HG03460 (cell line): ENCODE measurements around the gene EPB41.
"Not testable (repeated sequence)": the region's sequence is repeated elsewhere in the genome, so short reads cannot be mapped to it uniquely, and the experiment has no call there.

ENCODE experiments used
- ATAC-seq: cut with Tn5 transposase; IDR thresholded peaks from one replicate; pipeline ENCODE4 v1.9.1; 2021; ENCODE audit not compliant: unreplicated experiment

The EPB41 gene

DNA sequence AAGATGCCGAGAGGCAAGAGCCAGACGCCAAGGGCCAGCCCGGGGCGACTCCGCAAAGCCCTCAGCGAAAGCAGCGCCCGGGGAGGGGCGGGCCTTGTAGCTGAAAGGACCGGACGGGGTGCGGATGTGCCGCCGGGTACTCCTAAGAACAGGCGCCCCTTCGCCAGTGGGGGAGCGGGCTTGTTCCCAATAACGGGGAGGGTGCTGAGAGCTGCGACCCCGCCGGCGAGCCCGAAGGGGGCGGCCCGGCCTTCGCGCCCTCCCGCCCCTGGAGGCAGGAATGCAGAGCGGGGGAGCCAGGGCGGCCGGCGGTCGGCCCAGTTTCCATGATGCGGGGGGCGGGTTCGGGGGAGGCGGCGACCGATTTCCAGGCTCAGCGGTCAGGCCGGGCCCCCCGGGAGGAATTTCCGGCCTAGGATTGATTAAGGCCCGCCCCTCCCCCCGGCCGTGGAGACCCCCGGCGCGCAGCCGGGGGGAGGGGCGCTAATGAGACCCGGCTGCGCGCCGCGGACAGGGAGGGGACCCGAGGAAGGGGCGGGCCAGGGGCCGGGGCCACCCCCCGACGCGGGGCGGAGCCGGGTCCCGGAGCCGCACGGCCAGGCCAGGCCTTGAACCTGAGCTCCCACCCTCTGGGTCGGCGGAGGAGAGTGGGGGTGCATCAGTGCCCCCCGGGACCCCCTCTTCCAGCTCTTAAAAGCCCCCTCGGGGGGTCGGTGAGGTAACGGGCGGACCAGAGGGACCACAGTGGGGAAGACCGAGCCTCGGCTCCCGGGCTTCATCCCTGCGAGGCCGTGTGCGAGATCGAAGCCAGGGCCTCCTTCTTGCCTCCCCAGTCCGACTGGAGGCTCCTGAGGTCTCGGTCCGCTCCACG, 210.2 kb downstream of the EPB41 start:
- ATAC-seq, result no peak

GRCh38 chr1:29125237-29125641, 210.9 kb downstream of the EPB41 start:
- ATAC-seq, result no peak

GRCh38 chr1:29125788-29126187, 211.4 kb downstream of the EPB41 start:
- ATAC-seq, result no peak

DNA sequence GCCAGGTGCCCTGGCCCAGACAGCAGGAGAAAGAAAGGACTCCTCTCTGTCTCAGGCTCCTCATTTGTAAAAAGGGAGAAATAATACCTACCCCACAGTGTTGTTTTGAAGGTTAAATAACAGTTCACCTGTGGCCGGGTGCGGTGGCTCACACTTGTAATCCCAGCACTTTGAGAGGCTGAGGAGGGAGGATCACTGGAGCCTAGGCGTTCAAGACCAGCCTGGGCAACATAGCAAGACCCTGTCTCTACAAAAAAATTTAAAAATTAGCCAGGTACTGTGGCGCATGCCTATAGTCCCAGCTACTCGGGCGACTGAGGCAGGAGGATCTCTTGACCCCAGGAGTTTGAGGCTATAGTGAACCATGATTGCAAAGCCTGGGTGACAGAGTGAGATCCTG, 211.8 kb downstream of the EPB41 start:
- ATAC-seq, result no peak

GRCh38 chr1:29128739-29129138, 214.4 kb downstream of the EPB41 start:
- no peak for ATAC-seq

- ATAC-seq, result no peak
Observed at GRCh38 chr1:29129916-29130315, 215.5 kb downstream of the EPB41 start.

GRCh38 chr1:29131056-29131455, 216.7 kb downstream of the EPB41 start:
- ATAC-seq, result not testable (repeated sequence)

DNA sequence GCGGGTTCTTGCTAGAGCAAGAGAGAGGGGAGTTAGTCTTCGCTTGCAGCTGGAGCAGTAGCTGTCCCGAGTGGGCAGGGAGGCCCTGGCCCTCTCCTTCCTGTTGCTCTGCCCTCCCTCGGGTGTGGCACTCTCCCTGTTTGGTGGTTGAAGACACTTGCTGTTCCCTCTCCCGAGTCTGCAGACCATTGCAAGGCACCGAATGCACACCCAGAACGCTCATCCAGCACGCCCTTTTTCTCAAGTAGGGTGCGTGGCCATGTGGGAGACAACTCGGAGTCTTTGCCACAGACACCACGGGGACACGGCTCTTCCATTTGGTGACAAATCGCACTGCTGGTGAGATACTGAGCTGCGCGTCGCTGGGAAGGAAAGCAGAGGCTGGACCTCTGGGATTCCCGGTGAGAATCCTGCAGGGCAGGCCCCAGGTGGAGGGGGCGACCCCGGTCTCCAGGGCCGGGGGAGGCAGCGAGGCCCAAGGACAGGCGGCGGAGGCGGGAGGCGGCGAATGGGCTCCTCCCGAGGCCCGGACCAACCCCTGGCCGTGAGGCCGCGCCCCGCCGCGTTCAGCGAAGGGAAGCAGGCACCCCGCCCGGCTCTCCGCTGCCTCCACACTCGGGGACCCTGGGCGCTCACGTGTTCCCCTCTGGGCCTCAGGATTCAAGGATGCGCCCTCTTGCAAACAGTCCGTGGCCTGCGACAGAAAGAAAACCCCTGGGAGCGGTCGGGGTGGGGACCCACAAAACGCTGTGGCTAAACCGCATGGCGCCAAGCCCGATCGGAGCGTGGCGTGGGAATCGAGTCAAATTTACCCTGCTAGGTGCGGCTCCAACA, 219.7 kb downstream of the EPB41 start:
- ATAC-seq, result no peak

- ATAC-seq, result no peak
Observed at GRCh38 chr1:29134695-29135028, 220.3 kb downstream of the EPB41 start.

- ATAC-seq, result no peak
Observed at GRCh38 chr1:29136391-29136915, 222.1 kb downstream of the EPB41 start.

- ATAC-seq, result no peak
Observed at GRCh38 chr1:29142714-29143113, 228.3 kb downstream of the EPB41 start.

- ATAC-seq, result no peak
Observed at GRCh38 chr1:29144178-29144577, 229.8 kb downstream of the EPB41 start.

DNA sequence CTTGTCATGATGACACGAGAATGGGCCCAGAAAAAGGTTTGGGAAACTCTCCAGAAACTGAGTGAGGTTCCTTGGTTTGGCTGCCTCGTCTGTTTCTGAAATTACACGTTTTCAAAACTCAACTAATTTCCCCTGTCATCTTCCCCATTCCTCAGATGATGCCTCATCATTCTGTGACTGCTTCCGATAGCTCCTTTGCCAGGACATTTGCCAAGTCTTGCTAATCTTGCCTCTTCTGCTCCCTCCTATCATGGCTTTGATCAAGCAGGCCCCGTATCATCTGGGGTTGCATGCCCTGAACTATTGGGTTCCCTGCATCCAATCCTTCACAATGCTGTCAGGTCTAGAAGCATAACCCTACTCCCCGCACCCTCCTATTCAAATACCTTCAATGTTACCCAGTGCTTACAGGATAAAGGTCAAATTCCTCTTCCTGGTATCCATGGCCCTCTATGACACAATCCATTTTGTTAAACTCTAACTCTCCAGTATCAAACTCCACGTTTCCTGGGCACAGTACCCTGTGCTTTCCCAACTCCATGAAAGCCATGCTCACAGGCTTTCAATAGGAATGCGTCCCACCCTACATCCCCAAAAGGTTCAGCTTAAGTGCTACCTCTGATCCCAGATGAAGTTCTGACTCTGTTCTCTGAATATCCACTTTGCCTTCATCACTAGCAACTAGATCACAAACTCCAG, 231.5 kb downstream of the EPB41 start:
- no peak for ATAC-seq

GRCh38 chr1:29148656-29149491, 234.5 kb downstream of the EPB41 start:
- no peak for ATAC-seq

GRCh38 chr1:29150346-29150745, 236.0 kb downstream of the EPB41 start:
- ATAC-seq, result not testable (repeated sequence)

DNA sequence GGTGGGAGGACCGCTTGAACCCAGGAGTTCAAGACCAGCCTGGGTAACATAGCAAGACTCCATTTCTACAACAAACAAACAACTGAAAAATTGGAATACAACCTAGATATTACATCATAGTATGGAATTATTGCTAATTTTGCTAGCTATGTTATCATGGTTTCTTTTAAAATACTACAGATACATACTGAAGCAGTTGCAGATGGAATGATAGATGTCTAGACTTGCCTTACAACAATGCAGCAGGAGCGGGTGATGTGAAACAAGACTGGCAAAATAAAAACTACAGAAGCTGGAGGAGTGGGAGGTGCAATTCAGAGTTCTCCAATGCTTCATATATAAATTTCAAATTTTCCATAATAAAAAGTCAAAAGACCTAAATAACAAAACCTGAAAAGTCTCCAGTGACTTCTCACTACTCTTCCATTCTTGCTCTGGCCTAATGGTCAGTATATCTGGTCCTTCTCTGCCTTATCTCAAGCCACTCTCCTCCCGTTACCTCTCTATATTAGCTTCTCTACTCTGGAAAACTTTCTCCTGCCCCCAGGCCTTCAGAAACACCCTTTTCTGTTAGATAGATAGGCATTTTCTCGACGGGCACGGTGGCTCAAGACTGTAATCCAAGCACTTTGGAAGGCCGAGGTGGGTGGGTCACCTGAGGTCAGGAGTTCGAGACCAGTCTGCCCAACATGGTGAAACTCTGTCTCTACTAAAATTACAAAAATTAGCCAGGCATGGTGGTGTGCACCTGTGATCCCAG, 237.9 kb downstream of the EPB41 start:
- ATAC-seq, result no peak

GRCh38 chr1:29156543-29157268, 242.3 kb downstream of the EPB41 start:
- ATAC-seq, result no peak

DNA sequence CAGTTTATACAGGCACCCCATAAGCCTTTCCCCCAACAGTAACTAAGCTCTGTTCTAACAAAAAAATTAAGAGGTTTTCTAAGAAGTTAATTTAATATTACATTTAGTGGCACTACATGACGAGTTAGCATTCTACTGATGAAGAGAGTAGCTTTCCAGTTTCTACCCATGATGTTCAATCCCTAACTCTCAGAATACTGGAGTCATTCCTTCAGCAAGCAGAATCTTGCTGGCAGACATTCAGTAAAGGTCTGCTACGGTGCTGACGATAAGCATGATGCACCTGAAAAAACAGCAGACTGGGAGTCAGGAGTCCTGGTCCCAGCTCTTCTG, 242.9 kb downstream of the EPB41 start:
- ATAC-seq, result no peak

- no peak for ATAC-seq
Observed at GRCh38 chr1:29159773-29160172, 245.4 kb downstream of the EPB41 start.
